IPS-18a (cell line): ENCODE measurements around the gene PTPN1.

Experiments
- H3K27ac ChIP-seq: one replicate; pipeline ENCODE4 v1.5.1; 2013; ENCODE audit warnings: low read length
- H3K27me3 ChIP-seq: one replicate; pipeline ENCODE4 v1.6.1; 2013; ENCODE audit warnings: mild to moderate bottlenecking, low read length; ENCODE audit not compliant: control insufficient read depth, insufficient read depth
- H3K36me3 ChIP-seq: one replicate; pipeline ENCODE4 v1.6.1; 2013; ENCODE audit warnings: low read depth, low read length; ENCODE audit not compliant: control insufficient read depth
- H3K4me1 ChIP-seq: one replicate; pipeline ENCODE4 v1.6.1; 2013; ENCODE audit warnings: low read depth, low read length; ENCODE audit not compliant: control insufficient read depth
- H3K4me3 ChIP-seq: one replicate; pipeline ENCODE4 v1.5.1; 2013; ENCODE audit warnings: low read length
- H3K9ac ChIP-seq: one replicate; pipeline ENCODE4 v1.6.1; 2013; ENCODE audit warnings: mild to moderate bottlenecking, low read length, moderate library complexity
- H3K9me3 ChIP-seq: one replicate; pipeline ENCODE4 v1.6.1; 2013; ENCODE audit warnings: low read depth, low read length; ENCODE audit not compliant: control insufficient read depth

PTPN1 gene

GRCh38 chr20:50516935-50517816 lies 7.0 kb downstream of the PTPN1 start:
- H3K9me3 ChIP-seq = no peaks in the 10 kb centered on the region
- H3K4me3 ChIP-seq = no peak overlapping the region
- H3K27ac ChIP-seq = no peak overlapping the region
- no peak overlapping the region for H3K9ac ChIP-seq
- no peaks in the 10 kb centered on the region for H3K27me3 ChIP-seq
- H3K4me1 ChIP-seq = no peaks in the 10 kb centered on the region
- H3K36me3 ChIP-seq = no peaks in the 10 kb centered on the region

GRCh38 chr20:50517817-50518154 lies 7.6 kb downstream of the PTPN1 start:
- Histone ChIP-seq H3K4me1 (no peaks in the 10 kb centered on the region), H3K9ac (no peak overlapping the region), H3K27ac (no peak overlapping the region), H3K36me3 (no peaks in the 10 kb centered on the region), H3K4me3 (no peak overlapping the region), H3K9me3 (no peaks in the 10 kb centered on the region), H3K27me3 (no peaks in the 10 kb centered on the region)

GRCh38 chr20:50518270-50518721 lies 8.1 kb downstream of the PTPN1 start:
- H3K27ac ChIP-seq = no peak overlapping the region
- no peaks in the 10 kb centered on the region for H3K4me1 ChIP-seq
- H3K9me3 ChIP-seq = no peaks in the 10 kb centered on the region
- no peaks in the 10 kb centered on the region for H3K36me3 ChIP-seq
- H3K9ac ChIP-seq = no peak overlapping the region
- no peak overlapping the region for H3K4me3 ChIP-seq
- no peaks in the 10 kb centered on the region for H3K27me3 ChIP-seq

GRCh38 chr20:50519036-50519762 lies 9.0 kb downstream of the PTPN1 start:
- H3K36me3 ChIP-seq = no peaks in the 10 kb centered on the region
- no peaks in the 10 kb centered on the region for H3K4me1 ChIP-seq
- no peak overlapping the region for H3K27ac ChIP-seq
- no peaks in the 10 kb centered on the region for H3K27me3 ChIP-seq
- no peak overlapping the region for H3K9ac ChIP-seq
- no peak overlapping the region for H3K4me3 ChIP-seq
- H3K9me3 ChIP-seq = no peaks in the 10 kb centered on the region

GRCh38 chr20:50520222-50520880 lies 10.2 kb downstream of the PTPN1 start:
- no peak overlapping the region for H3K27ac ChIP-seq
- H3K36me3 ChIP-seq = no peaks in the 10 kb centered on the region
- H3K9me3 ChIP-seq = no peaks in the 10 kb centered on the region
- H3K27me3 ChIP-seq = no peaks in the 10 kb centered on the region
- H3K4me1 ChIP-seq = no peaks in the 10 kb centered on the region
- H3K4me3 ChIP-seq = no peak overlapping the region
- no peak overlapping the region for H3K9ac ChIP-seq

- Histone ChIP-seq H3K4me3 (no peak overlapping the region), H3K27me3 (no peaks in the 10 kb centered on the region), H3K36me3 (no peaks in the 10 kb centered on the region), H3K9me3 (no peaks in the 10 kb centered on the region), H3K27ac (no peak overlapping the region), H3K4me1 (peaks cover 3% of the 10 kb centered on the region), H3K9ac (no peak overlapping the region)
Observed at GRCh38 chr20:50521221-50522052, 11.3 kb downstream of the PTPN1 start.

GRCh38 chr20:50522053-50522674 lies 12.0 kb downstream of the PTPN1 start:
- Histone ChIP-seq H3K4me3 (no peak overlapping the region), H3K27ac (no peak overlapping the region), H3K36me3 (no peaks in the 10 kb centered on the region), H3K9ac (no peak overlapping the region), H3K9me3 (no peaks in the 10 kb centered on the region), H3K27me3 (no peaks in the 10 kb centered on the region), H3K4me1 (peaks cover 5% of the 10 kb centered on the region)

GRCh38 chr20:50523552-50524167 lies 13.5 kb downstream of the PTPN1 start:
- Histone ChIP-seq H3K9me3 (no peaks in the 10 kb centered on the region), H3K27me3 (no peaks in the 10 kb centered on the region), H3K4me1 (peaks cover 5% of the 10 kb centered on the region), H3K9ac (no peak overlapping the region), H3K27ac (no peak overlapping the region), H3K36me3 (no peaks in the 10 kb centered on the region), H3K4me3 (no peak overlapping the region)

GRCh38 chr20:50525681-50526080 lies 15.5 kb downstream of the PTPN1 start:
- H3K27me3 ChIP-seq = no peaks in the 10 kb centered on the region
- H3K4me3 ChIP-seq = no peak overlapping the region
- peaks cover 5% of the 10 kb centered on the region for H3K4me1 ChIP-seq
- H3K9ac ChIP-seq = no peak overlapping the region
- H3K9me3 ChIP-seq = no peaks in the 10 kb centered on the region
- H3K27ac ChIP-seq = no peak overlapping the region
- H3K36me3 ChIP-seq = no peaks in the 10 kb centered on the region

GRCh38 chr20:50526403-50526989 lies 16.3 kb downstream of the PTPN1 start:
- H3K27me3 ChIP-seq = no peaks in the 10 kb centered on the region
- peaks cover 5% of the 10 kb centered on the region for H3K4me1 ChIP-seq
- no peaks in the 10 kb centered on the region for H3K36me3 ChIP-seq
- no peaks in the 10 kb centered on the region for H3K9me3 ChIP-seq
- H3K4me3 ChIP-seq = no peak overlapping the region
- H3K9ac ChIP-seq = no peak overlapping the region
- no peak overlapping the region for H3K27ac ChIP-seq
